Astrocyte (in vitro differentiated cells and primary cell): ENCODE data around the gene TAGLN.

Experiments
- EZH2 ChIP-seq: IDR thresholded peaks from 2 replicates; pipeline ENCODE4 v1.6.1; 2012; ENCODE audit warnings: mild to moderate bottlenecking, low read length, inconsistent platforms; ENCODE audit not compliant: insufficient read depth
- TF ChIP-seq, protein P1 (sequence below): IDR thresholded peaks from 2 replicates; pipeline ENCODE4 v1.5.1; 2011; ENCODE audit warnings: low read depth, mild to moderate bottlenecking, inconsistent platforms, low read length, moderate library complexity; ENCODE audit not compliant: insufficient read depth

DNA sequence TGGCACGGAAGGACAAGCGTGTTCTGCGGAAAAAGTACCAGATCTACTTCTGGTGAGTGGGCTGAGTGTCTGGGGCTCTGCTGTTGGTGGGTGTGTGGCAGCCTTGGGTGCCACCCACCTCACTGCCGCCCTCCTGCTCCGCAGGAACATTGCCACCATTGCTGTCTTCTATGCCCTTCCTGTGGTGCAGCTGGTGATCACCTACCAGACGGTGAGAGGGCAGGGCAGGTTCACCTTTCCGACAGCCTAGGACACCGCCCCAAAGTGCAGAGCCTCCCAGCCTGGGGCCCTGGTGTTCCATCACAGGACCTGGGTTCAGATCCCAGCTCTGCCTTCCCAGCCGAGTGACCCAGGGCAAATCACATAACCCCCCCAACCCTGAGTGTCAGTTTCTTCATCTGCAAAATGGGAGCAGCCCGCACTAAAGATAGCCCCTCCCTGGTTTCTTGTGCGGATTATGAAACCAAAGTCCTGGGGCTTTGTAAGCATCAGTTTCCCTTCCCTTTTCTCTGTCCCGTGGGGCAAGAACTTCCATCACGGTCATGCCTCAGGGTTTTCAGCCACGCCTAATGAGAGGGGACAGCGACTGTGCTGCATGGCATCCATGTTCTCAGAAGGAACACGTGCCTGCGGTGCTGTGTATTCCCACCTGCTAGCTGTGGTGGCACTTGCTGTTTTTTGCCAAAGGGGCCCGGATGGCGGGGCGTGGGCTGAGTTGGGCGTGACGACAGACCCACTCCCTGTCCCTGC lies 9.8 kb upstream of the TAGLN start:
- TF ChIP-seq, protein P1, sequence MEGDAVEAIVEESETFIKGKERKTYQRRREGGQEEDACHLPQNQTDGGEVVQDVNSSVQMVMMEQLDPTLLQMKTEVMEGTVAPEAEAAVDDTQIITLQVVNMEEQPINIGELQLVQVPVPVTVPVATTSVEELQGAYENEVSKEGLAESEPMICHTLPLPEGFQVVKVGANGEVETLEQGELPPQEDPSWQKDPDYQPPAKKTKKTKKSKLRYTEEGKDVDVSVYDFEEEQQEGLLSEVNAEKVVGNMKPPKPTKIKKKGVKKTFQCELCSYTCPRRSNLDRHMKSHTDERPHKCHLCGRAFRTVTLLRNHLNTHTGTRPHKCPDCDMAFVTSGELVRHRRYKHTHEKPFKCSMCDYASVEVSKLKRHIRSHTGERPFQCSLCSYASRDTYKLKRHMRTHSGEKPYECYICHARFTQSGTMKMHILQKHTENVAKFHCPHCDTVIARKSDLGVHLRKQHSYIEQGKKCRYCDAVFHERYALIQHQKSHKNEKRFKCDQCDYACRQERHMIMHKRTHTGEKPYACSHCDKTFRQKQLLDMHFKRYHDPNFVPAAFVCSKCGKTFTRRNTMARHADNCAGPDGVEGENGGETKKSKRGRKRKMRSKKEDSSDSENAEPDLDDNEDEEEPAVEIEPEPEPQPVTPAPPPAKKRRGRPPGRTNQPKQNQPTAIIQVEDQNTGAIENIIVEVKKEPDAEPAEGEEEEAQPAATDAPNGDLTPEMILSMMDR: no peak
- TF ChIP-seq EZH2: no peak
